Smooth muscle cell of the brain vasculature (primary cell): ENCODE results near the gene MYZAP.

Source experiments
- DNase-seq: peaks from one replicate; pipeline ENCODE4 v3.0.0-alpha.2; 2012; ENCODE audit warnings: low read depth, low spot score

Gene MYZAP

DNA sequence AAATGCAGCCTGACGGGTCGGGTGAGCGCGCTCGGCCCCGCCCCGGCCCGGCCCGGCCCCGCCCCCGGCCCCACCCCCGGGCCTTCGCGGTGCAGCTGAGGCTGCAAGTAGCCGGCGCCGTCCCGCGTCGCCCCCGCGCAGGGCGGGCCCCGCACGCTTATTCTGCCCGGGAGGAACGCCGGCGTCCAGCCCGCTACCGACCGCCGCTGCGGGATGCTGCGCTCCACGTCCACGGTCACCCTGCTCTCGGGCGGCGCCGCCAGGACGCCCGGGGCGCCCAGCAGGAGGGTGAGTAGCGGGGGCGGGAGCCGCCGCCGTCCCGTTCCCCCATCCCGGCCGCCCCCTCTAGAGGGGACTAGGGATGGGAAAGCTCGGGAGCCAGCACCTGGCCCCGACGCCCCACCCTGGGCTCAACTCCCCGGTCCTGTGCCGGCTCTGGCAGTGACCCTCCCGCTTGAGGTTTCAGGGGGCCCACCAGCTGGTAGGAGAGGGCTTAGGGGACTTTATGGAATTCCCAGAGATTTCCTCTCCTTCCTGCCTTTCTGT is at the start of gene MYZAP:
Gene MYZAP (plus strand): TSS at position 83 of the 546 bp plus-strand sequence. CDS start 131 bp downstream, at position 214.
- DNase-seq = no peak

- DNase-seq = no peak
Measured at GRCh38 chr15:57542505-57542817, 49.2 kb upstream of the MYZAP start.

DNA sequence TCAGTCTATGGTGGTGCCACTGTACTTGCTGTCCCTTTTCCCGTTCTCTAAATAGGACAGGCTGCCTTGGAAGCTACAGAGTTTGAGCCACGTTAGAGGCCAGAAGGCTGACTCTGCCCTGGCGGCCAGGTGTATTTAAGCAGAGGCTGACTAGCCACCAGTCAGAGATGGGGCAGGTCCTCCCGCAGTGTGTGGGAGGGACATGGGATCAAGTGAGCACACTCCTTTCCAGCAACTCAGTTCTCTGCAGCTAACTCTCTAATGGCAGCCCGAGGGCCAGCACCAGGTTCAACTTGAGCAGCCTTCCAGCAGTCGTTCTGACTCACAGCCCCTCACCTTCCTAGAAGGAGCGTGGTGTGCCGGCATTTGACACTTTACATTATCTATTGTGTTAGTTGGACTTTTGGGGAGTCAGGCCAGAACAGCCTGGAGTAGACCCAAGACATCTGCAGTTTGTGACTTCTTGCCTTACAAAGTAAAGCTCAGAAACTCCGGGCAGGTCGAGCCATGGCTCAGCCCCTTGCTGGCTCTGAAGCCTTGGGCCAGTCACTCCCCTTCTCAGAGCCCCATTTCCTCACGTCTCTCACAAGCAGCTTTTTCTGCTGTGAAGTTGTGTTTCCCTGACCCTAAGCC is 46.7 kb upstream of the MYZAP start:
- no peak for DNase-seq

DNA sequence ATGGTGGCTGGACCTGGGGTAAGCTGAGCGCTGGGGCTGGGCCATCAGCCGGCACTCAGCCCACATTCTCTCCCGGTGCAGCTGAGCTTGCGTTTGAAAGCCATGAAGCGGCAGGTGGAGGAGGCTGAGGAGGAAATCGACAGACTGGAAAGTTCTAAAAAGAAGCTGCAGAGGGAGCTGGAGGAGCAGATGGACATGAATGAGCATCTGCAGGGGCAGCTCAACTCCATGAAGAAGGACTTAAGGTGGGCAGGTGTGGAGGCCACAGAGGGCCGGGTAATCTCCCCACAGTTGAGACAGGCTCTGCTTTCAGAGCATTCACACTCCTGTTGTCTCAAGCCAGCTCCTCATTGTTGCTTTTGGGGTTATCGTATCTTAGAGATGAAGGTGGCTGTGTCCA is 45.7 kb upstream of the MYZAP start:
- DNase-seq = no peak

- no peak for DNase-seq
Measured at GRCh38 chr15:57547243-57547755, 44.4 kb upstream of the MYZAP start.

- no peak for DNase-seq
Measured at GRCh38 chr15:57548351-57548750, 43.4 kb upstream of the MYZAP start.

GRCh38 chr15:57548835-57549234 is 42.9 kb upstream of the MYZAP start:
- no peak for DNase-seq

- DNase-seq = no peak
Measured at GRCh38 chr15:57549935-57550334, 41.8 kb upstream of the MYZAP start.

DNA sequence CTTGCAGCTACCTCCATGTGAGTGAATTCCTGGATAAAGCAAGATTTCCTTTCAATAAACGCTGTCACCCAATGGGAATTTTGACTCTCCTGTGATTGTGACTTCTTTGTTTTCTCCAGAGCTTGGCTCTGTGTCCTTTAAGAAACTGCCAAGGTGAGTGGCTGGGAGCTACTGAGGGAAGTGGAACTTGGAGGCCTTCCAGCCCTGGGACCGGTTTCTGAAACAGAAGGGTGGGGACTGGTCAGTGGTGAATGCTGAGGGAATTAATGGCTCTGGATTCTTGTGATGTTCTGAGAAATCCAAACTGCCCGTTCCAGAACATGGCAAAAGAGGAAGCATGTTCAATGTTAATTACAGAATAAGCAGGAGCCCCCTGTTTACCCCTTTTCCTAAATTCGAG is 41.1 kb upstream of the MYZAP start:
- no peak for DNase-seq

- no peak for DNase-seq
Measured at GRCh38 chr15:57551715-57552677, 39.7 kb upstream of the MYZAP start.

DNA sequence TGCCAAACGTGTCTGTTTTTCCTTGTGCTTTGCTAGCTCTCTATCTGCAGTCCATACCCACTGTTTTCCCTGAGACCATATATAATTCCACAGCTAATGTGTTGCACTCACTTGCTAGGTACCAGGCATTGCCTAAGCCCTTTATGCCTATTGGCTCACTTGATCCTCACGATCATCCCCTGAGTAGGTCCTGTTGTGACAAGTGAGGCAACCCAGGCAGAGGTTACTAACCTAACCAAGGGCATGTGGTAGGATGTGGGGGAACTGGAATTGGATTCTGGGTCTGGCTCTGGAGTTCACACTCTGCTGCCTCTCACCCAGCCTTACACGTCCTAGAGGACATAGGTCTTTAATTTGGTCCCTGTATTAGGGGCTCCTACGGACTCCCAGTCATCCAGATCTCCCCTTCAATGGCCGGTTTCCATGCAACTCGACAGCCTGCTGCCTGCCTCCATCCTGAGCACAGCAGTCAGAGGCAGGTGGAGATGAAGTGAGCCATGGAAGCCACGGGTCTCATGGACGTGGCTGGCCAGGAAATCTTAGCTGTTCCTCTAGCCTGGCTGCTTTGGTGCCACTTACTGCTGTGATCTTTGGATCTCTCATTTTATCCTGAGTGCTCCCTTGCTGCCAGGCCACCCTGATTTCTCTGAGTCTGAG is 38.9 kb upstream of the MYZAP start:
- no peak for DNase-seq

DNA sequence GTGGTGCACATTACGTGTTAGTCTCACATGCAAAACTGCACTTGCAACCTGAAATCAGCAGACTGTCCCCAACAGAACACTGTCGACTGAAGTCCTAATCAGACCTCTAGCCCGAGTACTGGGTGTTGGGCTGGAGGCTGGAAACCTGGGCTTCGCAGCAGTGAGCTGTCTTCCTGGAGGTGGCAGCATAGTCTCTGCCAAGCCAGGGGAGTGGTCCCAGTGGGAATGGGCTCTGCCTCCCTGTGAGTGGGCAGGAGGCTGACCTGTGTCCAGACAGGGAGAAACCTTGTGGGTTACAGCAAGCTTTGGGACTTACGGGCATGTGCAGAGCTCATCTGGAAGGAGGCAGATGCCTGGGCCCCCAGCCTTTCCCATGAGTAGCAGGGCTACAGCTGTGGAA is 38.2 kb upstream of the MYZAP start:
- no peak for DNase-seq

GRCh38 chr15:57554063-57554811 is 37.5 kb upstream of the MYZAP start:
- no peak for DNase-seq

DNA sequence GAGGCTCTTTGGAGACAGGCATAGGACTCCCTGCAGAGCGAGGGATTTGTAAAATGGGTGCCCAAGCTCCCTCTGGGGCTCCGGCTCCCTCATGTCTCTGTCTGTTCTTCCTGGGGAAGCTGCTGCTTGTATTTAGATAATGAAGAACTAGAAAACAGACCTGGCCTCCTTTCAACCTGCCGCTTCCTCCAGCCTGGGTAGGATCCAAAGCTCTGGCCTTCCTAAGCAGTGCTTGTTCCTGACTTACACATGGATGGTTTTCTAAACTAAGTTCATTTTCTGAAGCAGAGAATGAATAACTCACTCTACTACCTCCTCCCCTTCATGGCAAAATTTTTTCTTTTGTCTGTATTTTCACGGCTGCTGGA is 36.9 kb upstream of the MYZAP start:
- DNase-seq = no peak

GRCh38 chr15:57555270-57555669 is 36.4 kb upstream of the MYZAP start:
- no peak for DNase-seq

GRCh38 chr15:57556040-57556439 is 35.7 kb upstream of the MYZAP start:
- DNase-seq = no peak

DNA sequence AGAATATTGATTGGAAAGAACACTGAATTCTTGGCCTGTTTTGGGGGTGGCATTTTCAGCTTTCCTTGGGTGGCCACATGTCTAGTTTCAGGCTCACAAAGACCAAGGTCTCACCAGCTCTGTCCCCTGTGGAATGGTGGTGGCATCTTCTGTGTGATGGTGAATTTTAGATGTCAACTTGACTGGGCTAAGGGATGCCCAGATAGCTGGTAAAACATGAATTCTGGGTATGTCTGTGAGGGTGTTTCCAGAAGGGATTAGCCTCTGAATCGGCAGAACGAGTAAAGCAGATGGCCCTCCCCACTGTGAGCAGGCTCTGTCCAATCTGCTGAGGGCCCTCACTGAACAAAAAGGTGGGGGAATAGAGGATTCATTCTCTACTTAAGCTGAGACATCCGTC is 34.4 kb upstream of the MYZAP start:
- DNase-seq = no peak

GRCh38 chr15:57557810-57558209 is 33.9 kb upstream of the MYZAP start:
- no peak for DNase-seq

DNA sequence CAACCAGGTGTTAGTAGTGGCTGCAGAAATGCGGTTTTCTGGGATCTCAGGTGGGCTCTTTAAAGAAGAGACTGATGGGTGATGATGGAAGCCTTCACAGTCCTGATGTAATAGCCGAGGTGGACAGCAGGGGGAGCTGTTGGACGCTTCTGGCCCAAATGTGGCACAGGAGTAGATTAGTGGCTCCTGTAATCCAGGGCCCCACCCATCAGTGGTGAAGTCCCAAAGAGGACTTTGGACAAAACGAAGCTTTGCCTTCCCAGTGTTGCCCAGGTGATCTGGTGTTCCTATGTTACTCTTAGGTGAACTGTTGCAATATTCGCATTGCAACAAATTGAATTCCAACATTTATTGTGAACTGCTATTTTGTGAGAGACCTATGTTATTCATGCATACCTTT is 31.8 kb upstream of the MYZAP start:
- DNase-seq = no peak

GRCh38 chr15:57561041-57561711 is 30.5 kb upstream of the MYZAP start:
- DNase-seq = peak; percentile 28

GRCh38 chr15:57562196-57562769 is 29.4 kb upstream of the MYZAP start:
- DNase-seq = no peak
